A549 (cell line): ENCODE data around the gene BCL2L13. TPM values are rescaled to one million over a fixed set of nuclear protein-coding genes. Genes with fewer than 3 reads are reported as not detected.

Source experiments
- ATAC-seq, 2 experiments: fragments of 200-7000 bp in 1 of 2; fragments of >200 bp in 1 of 2; cut with Nextera tagmentation in 1 of 2; cut with Tn5 transposase in 1 of 2; 3 replicates each; pipeline versions ENCODE4 v1.8.0 to v1.9.1; 2018 to 2020; ENCODE audit warnings: mild to moderate bottlenecking in 1 of 2, moderate library complexity in 1 of 2
- CTCF ChIA-PET: fragments of 300-600 bp; sonication (Branson Sonifier 250); formaldehyde crosslinking; extraction: SDS; loops from one replicate; lab custom pipeline; 2021; ENCODE audit warnings: antibody characterized with exemption, inconsistent platforms; lab: Yijun Ruan, JAX
- POLR2A ChIA-PET: fragments of 350-600 bp; formaldehyde crosslinking; extraction: SDS; loops from one replicate; lab custom pipeline; 2021; ENCODE audit warnings: antibody characterized with exemption, inconsistent platforms; lab: Yijun Ruan, JAX
- DNase-seq, 2 experiments: peaks; one replicate each; pipeline versions ENCODE4 v3.0.0 to v3.0.0-alpha.2; 2011 to 2016; ENCODE audit warnings: low read depth in 1 of 2, low spot score in 1 of 2
- FAIRE-seq: peaks from 2 replicates; lab custom pipeline; 2011; peaks lifted over from hg19 to GRCh38; lab: Jason Lieb, UNC
- H3K27ac ChIP-seq, 2 experiments: fragments of >200 bp; sonication (Bioruptor Twin); formaldehyde crosslinking; 3 replicates each; pipeline ENCODE4 v1.5.1; 2016 to 2017
- H3K4me1 ChIP-seq: fragments of >200 bp; sonication (Bioruptor Twin); formaldehyde crosslinking; 3 replicates; pipeline ENCODE4 v1.6.1; 2016
- H3K4me2 ChIP-seq: fragments of >200 bp; sonication (Bioruptor Twin); formaldehyde crosslinking; 3 replicates; pipeline ENCODE4 v1.6.1; 2016
- H3K4me3 ChIP-seq: fragments of >200 bp; sonication (Bioruptor Twin); formaldehyde crosslinking; 3 replicates; pipeline ENCODE4 v1.5.1; 2016
- H3K9me3 ChIP-seq: fragments of >200 bp; sonication (Bioruptor Twin); formaldehyde crosslinking; 3 replicates; pipeline ENCODE4 v1.6.1; 2016
- BCL3 ChIP-seq: fragments of >200 bp; sonication (Bioruptor Twin); formaldehyde crosslinking; IDR thresholded peaks from 3 replicates; pipeline ENCODE4 v1.6.1; 2016
- CEBPB ChIP-seq, 2 experiments: fragments of >200 bp in 1 of 2; sonication (Bioruptor Twin) in 1 of 2; formaldehyde crosslinking in 1 of 2; IDR thresholded peaks; 2 replicates each; pipeline ENCODE4 v1.6.1; 2012 to 2016
- CHD2 ChIP-seq: fragments of 150-350 bp; IDR thresholded peaks from 2 replicates; pipeline ENCODE4 v1.6.1; 2014; ENCODE audit warnings: low read length; ENCODE audit not compliant: partially characterized antibody
- CHD4 ChIP-seq: fragments of 200-600 bp; sonication (generic); IDR thresholded peaks from 2 replicates; pipeline ENCODE4 v1.6.1; 2016; ENCODE audit warnings: antibody characterized with exemption, mild to moderate bottlenecking, borderline replicate concordance
- CTCF ChIP-seq: fragments of >200 bp; sonication (Bioruptor Twin); formaldehyde crosslinking; IDR thresholded peaks from 3 replicates; pipeline ENCODE4 v1.5.1; 2016
- EHMT2 ChIP-seq: fragments of 200-600 bp; sonication (generic); IDR thresholded peaks from 2 replicates; pipeline ENCODE4 v1.6.1; 2016; ENCODE audit warnings: antibody characterized with exemption, low read depth, mild to moderate bottlenecking, moderate library complexity
- EP300 ChIP-seq, 2 experiments: fragments of >200 bp; sonication (Bioruptor Twin); formaldehyde crosslinking; IDR thresholded peaks; 2 replicates in 1 of 2; 3 replicates in 1 of 2; pipeline ENCODE4 v1.6.1; 2016 to 2017
- FOXS1 ChIP-seq: fragments of 250-450 bp; sonication (Bioruptor Pico); IDR thresholded peaks from 2 replicates; pipeline ENCODE4 v1.5.0; 2020; ENCODE audit warnings: mild to moderate bottlenecking, moderate library complexity
- HEYL ChIP-seq: fragments of 250-450 bp; sonication (Bioruptor Pico); IDR thresholded peaks from 2 replicates; pipeline ENCODE4 v1.8.0; 2021; ENCODE audit warnings: mild to moderate bottlenecking, moderate library complexity
- HOXA7 ChIP-seq: fragments of 250-450 bp; sonication (Bioruptor Pico); IDR thresholded peaks from 2 replicates; pipeline ENCODE4 v1.5.0; 2020; ENCODE audit warnings: mild to moderate bottlenecking, moderate library complexity
- HOXB13 ChIP-seq: fragments of 250-450 bp; sonication (Bioruptor Pico); IDR thresholded peaks from 2 replicates; pipeline ENCODE4 v1.5.0; 2020; ENCODE audit warnings: low read depth, mild to moderate bottlenecking, moderate library complexity
- KDM1A ChIP-seq: fragments of 200-600 bp; sonication (generic); IDR thresholded peaks from 2 replicates; pipeline ENCODE4 v1.6.1; 2016; ENCODE audit warnings: low read depth, mild to moderate bottlenecking
- MAZ ChIP-seq: fragments of 150-350 bp; IDR thresholded peaks from 2 replicates; pipeline ENCODE4 v1.6.1; 2014; ENCODE audit warnings: antibody characterized with exemption, low read depth, low read length, borderline replicate concordance
- MYC ChIP-seq: IDR thresholded peaks from 2 replicates; pipeline ENCODE4 v1.6.1; 2012; ENCODE audit warnings: mild to moderate bottlenecking, inconsistent platforms, low read length, improper control_type of control experiment, borderline replicate concordance
- NFE2L2 ChIP-seq: fragments of 150-350 bp; conservative IDR thresholded peaks from 2 replicates; pipeline ENCODE4 v1.6.1; 2014; ENCODE audit warnings: low read length
- NPAS2 ChIP-seq: fragments of 250-450 bp; sonication (Bioruptor Pico); IDR thresholded peaks from 2 replicates; pipeline ENCODE4 v1.8.0; 2022; ENCODE audit warnings: mild to moderate bottlenecking, moderate library complexity, borderline replicate concordance
- PBX3 ChIP-seq: IDR thresholded peaks from 2 replicates; pipeline ENCODE4 v1.6.1; 2012
- POLR2AphosphoS2 ChIP-seq: conservative IDR thresholded peaks from 2 replicates; pipeline ENCODE4 v1.6.1; 2012; ENCODE audit warnings: low read length, improper control_type of control experiment, inconsistent platforms
- RAD21 ChIP-seq, 2 experiments: fragments of >200 bp in 1 of 2; sonication (Bioruptor Twin) in 1 of 2; formaldehyde crosslinking in 1 of 2; IDR thresholded peaks in 1 of 2; conservative IDR thresholded peaks in 1 of 2; 2 replicates in 1 of 2; 3 replicates in 1 of 2; pipeline ENCODE4 v1.6.1; 2012 to 2018; ENCODE audit warnings: inconsistent platforms in 1 of 2
- RFX5 ChIP-seq: fragments of 450-650 bp; IDR thresholded peaks from 2 replicates; pipeline ENCODE4 v1.7.1; 2014; ENCODE audit warnings: antibody characterized with exemption, mild to moderate bottlenecking, moderate library complexity
- SMC3 ChIP-seq: fragments of >200 bp; sonication (Bioruptor Twin); formaldehyde crosslinking; IDR thresholded peaks from 3 replicates; pipeline ENCODE4 v1.6.1; 2018; ENCODE audit warnings: inconsistent platforms
- TP53 ChIP-seq: fragments of 250-450 bp; sonication (Bioruptor Pico); IDR thresholded peaks from 2 replicates; pipeline ENCODE4 v1.5.0; 2021; ENCODE audit warnings: mild to moderate bottlenecking, moderate library complexity
- USF2 ChIP-seq: fragments of 450-650 bp; IDR thresholded peaks from 2 replicates; pipeline ENCODE4 v1.6.1; 2014; ENCODE audit warnings: antibody characterized with exemption
- ZFP36 ChIP-seq: fragments of 450-650 bp; IDR thresholded peaks from 2 replicates; pipeline ENCODE4 v1.6.1; 2014; ENCODE audit warnings: borderline replicate concordance; ENCODE audit not compliant: partially characterized antibody
- ZNF302 ChIP-seq: fragments of 250-450 bp; sonication (Bioruptor Pico); IDR thresholded peaks from 2 replicates; pipeline ENCODE4 v1.9.0; 2021; ENCODE audit warnings: inconsistent platforms, mild to moderate bottlenecking, moderate library complexity
- ZSCAN20 ChIP-seq: fragments of 250-450 bp; sonication (Bioruptor Pico); IDR thresholded peaks from 2 replicates; pipeline ENCODE4 v1.8.0; 2022; ENCODE audit warnings: mild to moderate bottlenecking, moderate library complexity
- WGBS: methylation state at CpG from one replicate; pipeline ENCODE4 v1.1.6; 2017; ENCODE audit errors: missing lambda C conversion rate; 5-methylcytosine and 5-hydroxymethylcytosine counted together
- polyA plus RNA-seq, 4 experiments: library from polyadenylated mRNA; depleted of rRNA in 3 of 4; stranded (reverse); fragments of >200 nt; fragmentation: RNase III in 1 of 4; extraction: RNeasy Plus Mini Kit Qiagen cat#74134 plus additional on column Dnase treatment in 1 of 4; gene quantifications; 2 replicates in 3 of 4; 3 replicates in 1 of 4; pipeline ENCODE4 v1.2.3, GENCODE V29; 2011 to 2017

The BCL2L13 gene
- polyA plus RNA-seq, 2 of the 4 experiments (the other 2 are of a cell fraction): 36.9 to 44.9 TPM

GRCh38 chr22:17716529-17716928 is 78.0 kb downstream of the BCL2L13 start (continued):
- TF ChIP-seq USF2 (no peak), HOXB13 (no peak), POLR2AphosphoS2 (no peak), HOXA7 (no peak), EP300 (IDR thresholded peaks at IDR 0.05) (no peak), FOXS1 (CRISPR knock-in tag) (no peak), ZNF302 (CRISPR knock-in tag) (no peak)

GRCh38 chr22:17717708-17718107 is 79.2 kb downstream of the BCL2L13 start:
- TF ChIP-seq CHD4 (no peak), NFE2L2 (no peak), MAZ (no peak), HEYL (CRISPR knock-in tag) (no peak), KDM1A (no peak), POLR2AphosphoS2 (no peak), TP53 (CRISPR knock-in tag) (no peak), ZSCAN20 (no peak), NPAS2 (CRISPR knock-in tag) (no peak)
- no peak overlapping the region for H3K4me2 ChIP-seq
- peaks cover 2% of the 10 kb centered on the region for H3K4me1 ChIP-seq
- FAIRE-seq (no peak), DNase-seq (no peak), ATAC-seq (no peak)
- H3K27ac ChIP-seq: no peak overlapping the region
- WGBS: 95% methylated on average over 4 of the region's 4 CpGs
- POLR2A ChIA-PET: no interaction called here
- CTCF ChIA-PET: interaction anchor here (0.6 kb wide), 1 partner anchor 416 kb away, joined by 3 read pairs; no protein-coding TSS in a partner anchor
- no peaks in the 10 kb centered on the region for H3K9me3 ChIP-seq
- H3K4me3 ChIP-seq: no peak overlapping the region

GRCh38 chr22:17719911-17720310 is 81.4 kb downstream of the BCL2L13 start:
- TF ChIP-seq USF2: no peak
- 0 out of 4 replicates have a peak, but pooled peaks of 1 of the 2 experiments have one; percentile 15 for TF ChIP-seq CEBPB (IDR thresholded peaks at IDR 0.05)
- POLR2A ChIA-PET: no interaction called here
- H3K27ac ChIP-seq: no peak overlapping the region
- H3K4me2 ChIP-seq: no peak overlapping the region
- H3K9me3 ChIP-seq: no peaks in the 10 kb centered on the region
- 97% methylated on average over 5 of the region's 5 CpGs for WGBS
- ATAC-seq (no peak), FAIRE-seq (no peak), DNase-seq (no peak)
- CTCF ChIA-PET: no interaction called here
- H3K4me3 ChIP-seq: no peak overlapping the region
- H3K4me1 ChIP-seq: no peaks in the 10 kb centered on the region

GRCh38 chr22:17724241-17724640 is 85.7 kb downstream of the BCL2L13 start:
- ChIA-PET POLR2A (no interaction called here), CTCF (interaction anchor here (0.7 to 1.4 kb wide), 2 partner anchors 10 to 18 kb away, joined by 3 read pairs; no protein-coding TSS in a partner anchor)
- DNase-seq: no peak
- FAIRE-seq: no peak
- Histone ChIP-seq H3K4me3 (no peak overlapping the region), H3K4me2 (no peak overlapping the region), H3K9me3 (no peaks in the 10 kb centered on the region), H3K27ac (no peak overlapping the region), H3K4me1 (0 out of 3 replicates have a peak, but pooled peaks cover 3% of the 10 kb centered on the region)
- ATAC-seq: no peak
- 93% methylated on average over 5 of the region's 5 CpGs for WGBS
- TF ChIP-seq ZFP36: no peak
- no peak for TF ChIP-seq NFE2L2
- TF ChIP-seq HOXA7: no peak
- no peak for TF ChIP-seq HOXB13
- TF ChIP-seq BCL3: no peak
- no peak for TF ChIP-seq CHD2
- TF ChIP-seq EHMT2: no peak
- TF ChIP-seq PBX3: no peak
- TF ChIP-seq RFX5: no peak
- no peak for TF ChIP-seq CTCF
- TF ChIP-seq MYC: no peak
- TF ChIP-seq SMC3: no peak
- no peak for TF ChIP-seq MAZ
- TF ChIP-seq RAD21 (conservative IDR thresholded peaks at IDR 0.05 in 1 of 2, IDR thresholded peaks at IDR 0.05 in 1 of 2): no peak
